HepG2 (cell line): ENCODE data around the gene PDK2. TPM values are rescaled to one million over a fixed set of nuclear protein-coding genes. Genes with fewer than 3 reads are reported as not detected.

ENCODE experiments used
- ATAC-seq: fragments of 200-7000 bp; cut with Tn5 transposase; 3 replicates; pipeline ENCODE4 v1.9.1; 2020; ENCODE audit warnings: mild to moderate bottlenecking, moderate library complexity
- BruUV-seq: library from RNA; stranded (reverse); fragments of 400-500 nt; replicated peaks from 2 replicates; lab custom pipeline; 2021; lab: Mats Ljungman, UMichigan
- CTCF ChIA-PET: fragments of 300-600 bp; formaldehyde crosslinking; extraction: SDS; loops from one replicate; lab custom pipeline; 2021; ENCODE audit warnings: low total read pairs, inconsistent platforms, low intra/inter-chr PET ratio; lab: Yijun Ruan, JAX
- POLR2A ChIA-PET: fragments of 350-600 bp; sonication (Branson Sonifier 250); formaldehyde crosslinking; loops from one replicate; lab custom pipeline; 2020; ENCODE audit warnings: antibody characterized with exemption, inconsistent platforms; lab: Yijun Ruan, JAX
- DNase-seq: peaks from one replicate; pipeline ENCODE4 v3.0.0-alpha.2; 2015; ENCODE audit warnings: low spot score
- FAIRE-seq: peaks from 3 replicates; lab custom pipeline; 2011; peaks lifted over from hg19 to GRCh38; lab: Jason Lieb, UNC
- H2AFZ ChIP-seq: one replicate; pipeline ENCODE4 v1.6.1; 2011; ENCODE audit warnings: low read length, inconsistent platforms
- H3K27ac ChIP-seq: fragments of 300-600 bp; 3 replicates; pipeline ENCODE4 v1.8.0; 2011; ENCODE audit warnings: mixed run types, mild to moderate bottlenecking, mixed read lengths, low read length, inconsistent platforms; ENCODE audit not compliant: insufficient read depth; ENCODE audit errors: extremely low read length
- H3K27me3 ChIP-seq, 2 experiments: fragments of 200-600 bp in 1 of 2; 2 replicates in 1 of 2; 3 replicates in 1 of 2; pipeline versions ENCODE4 v1.6.0 to v1.8.0; 2011; ENCODE audit warnings: low read length in 2 of 2, mild to moderate bottlenecking in 2 of 2, moderate library complexity in 2 of 2, inconsistent platforms in 1 of 2; ENCODE audit not compliant: insufficient read depth in 2 of 2, control insufficient read depth in 1 of 2
- H3K36me3 ChIP-seq, 2 experiments: fragments of 200-600 bp in 1 of 2; replicated peaks in 1 of 2; 2 replicates in 1 of 2; 3 replicates in 1 of 2; pipeline versions ENCODE4 v1.5.1 to v1.8.0; 2011; ENCODE audit warnings: low read length in 2 of 2, inconsistent platforms in 1 of 2; ENCODE audit not compliant: insufficient read depth in 2 of 2, control insufficient read depth in 1 of 2
- H3K4me1 ChIP-seq: 2 replicates; pipeline ENCODE4 v1.5.1; 2012; ENCODE audit warnings: low read length, inconsistent platforms; ENCODE audit not compliant: insufficient read depth
- H3K4me2 ChIP-seq: 2 replicates; pipeline ENCODE4 v1.6.0; 2011; ENCODE audit warnings: low read depth, low read length, inconsistent platforms
- H3K4me3 ChIP-seq, 3 experiments: fragments of 200-600 bp in 1 of 3; sonication (generic), shearing (Covaris generic) in 1 of 3; replicated peaks in 1 of 3; 2 replicates each; pipeline ENCODE4 v1.5.1; 2011 to 2016; ENCODE audit warnings: low read length in 3 of 3, inconsistent platforms in 2 of 3, low read depth in 2 of 3, mild to moderate bottlenecking in 2 of 3, control low read depth in 1 of 3, mixed read lengths in 1 of 3; ENCODE audit not compliant: insufficient read depth in 1 of 3
- H3K79me2 ChIP-seq: one replicate; pipeline ENCODE4 v1.6.1; 2011; ENCODE audit warnings: low read length, inconsistent platforms; ENCODE audit not compliant: insufficient read depth
- H3K9ac ChIP-seq: 2 replicates; pipeline ENCODE4 v1.6.0; 2011; ENCODE audit warnings: mild to moderate bottlenecking, low read depth, low read length, inconsistent platforms; ENCODE audit not compliant: insufficient read depth
- H3K9me3 ChIP-seq: 2 replicates; pipeline ENCODE4 v1.5.1; 2012; ENCODE audit warnings: mild to moderate bottlenecking, low read length
- H4K20me1 ChIP-seq: 2 replicates; pipeline ENCODE4 v1.6.0; 2011; ENCODE audit warnings: inconsistent platforms, mild to moderate bottlenecking, low read length, moderate library complexity; ENCODE audit not compliant: insufficient read depth
- ARHGAP35 ChIP-seq: sonication (generic); formaldehyde crosslinking; IDR thresholded peaks from 2 replicates; pipeline ENCODE4 v1.9.0; 2022; ENCODE audit warnings: mild to moderate bottlenecking, inconsistent platforms, moderate library complexity, missing genetic modification reagents, borderline replicate concordance
- CC2D1A ChIP-seq: sonication (generic); formaldehyde crosslinking; IDR thresholded peaks from 2 replicates; pipeline ENCODE4 v1.8.1; 2023; ENCODE audit warnings: mild to moderate bottlenecking, missing genetic modification reagents
- CHCHD3 ChIP-seq: sonication (generic); formaldehyde crosslinking; IDR thresholded peaks from 2 replicates; pipeline ENCODE4 v1.8.0; 2022; ENCODE audit warnings: mild to moderate bottlenecking, missing genetic modification reagents, moderate library complexity
- ELF1 ChIP-seq: sonication (generic); formaldehyde crosslinking; IDR thresholded peaks from 2 replicates; pipeline ENCODE4 v1.4.0; 2020; ENCODE audit warnings: missing genetic modification reagents
- FUBP1 ChIP-seq: sonication (generic); formaldehyde crosslinking; IDR thresholded peaks from 2 replicates; pipeline ENCODE4 v1.5.1; 2020; ENCODE audit warnings: missing genetic modification reagents, mild to moderate bottlenecking, borderline replicate concordance
- HOXD1 ChIP-seq: sonication (generic); formaldehyde crosslinking; IDR thresholded peaks from 2 replicates; pipeline ENCODE4 v1.5.0; 2020; ENCODE audit warnings: missing genetic modification reagents
- KDM5A ChIP-seq: fragments of 200-600 bp; sonication (generic); IDR thresholded peaks from 2 replicates; pipeline ENCODE4 v1.7.0; 2018; ENCODE audit warnings: antibody characterized with exemption, mild to moderate bottlenecking, low read length, borderline replicate concordance
- NFATC3 ChIP-seq: sonication (generic); formaldehyde crosslinking; IDR thresholded peaks from 2 replicates; pipeline ENCODE4 v1.5.1; 2020; ENCODE audit warnings: mild to moderate bottlenecking, missing genetic modification reagents
- PPARG ChIP-seq: conservative IDR thresholded peaks from 2 replicates; pipeline ENCODE4 v1.6.1; 2016; ENCODE audit warnings: missing biosample characterization, missing genetic modification reagents
- RFXANK ChIP-seq: IDR thresholded peaks from 2 replicates; pipeline ENCODE4 v1.6.1; 2016
- TAF15 ChIP-seq: fragments of 200-400 bp; formaldehyde crosslinking; IDR thresholded peaks from one replicate; pipeline ENCODE4 v1.6.1; 2018; ENCODE audit warnings: mild to moderate bottlenecking, low read depth, low read length; ENCODE audit not compliant: poor library complexity, severe bottlenecking
- TSC22D2 ChIP-seq: sonication (generic); formaldehyde crosslinking; IDR thresholded peaks from 2 replicates; pipeline ENCODE4 v1.5.1; 2020; ENCODE audit warnings: missing genetic modification reagents, mild to moderate bottlenecking, borderline replicate concordance
- ZNF10 ChIP-seq: sonication (generic); formaldehyde crosslinking; IDR thresholded peaks from 2 replicates; pipeline ENCODE4 v1.4.0; 2020; ENCODE audit warnings: mild to moderate bottlenecking, low read depth, missing genetic modification reagents, borderline replicate concordance
- ZNF264 ChIP-seq: sonication (generic); formaldehyde crosslinking; IDR thresholded peaks from 2 replicates; pipeline ENCODE4 v1.4.0; 2020; ENCODE audit warnings: missing genetic modification reagents
- ZNF501 ChIP-seq: sonication (generic); formaldehyde crosslinking; IDR thresholded peaks from 2 replicates; pipeline ENCODE4 v1.5.1; 2020; ENCODE audit warnings: mild to moderate bottlenecking, moderate library complexity, missing genetic modification reagents
- WGBS: methylation state at CpG from one replicate; pipeline ENCODE4 v1.1.6; 2017; ENCODE audit warnings: low lambda C conversion rate; 5-methylcytosine and 5-hydroxymethylcytosine counted together
- in situ Hi-C: cut with HindIII; loops from 2 replicates; pipeline ENCODE4 v1.10.0; 2017; ENCODE audit warnings: low pct_unique_long_range_greater_than_20kb; ENCODE audit not compliant: extremely low pct_ligation_motif_present
- intact Hi-C: fragments of 100-400 bp; cut with micrococcal nuclease; formaldehyde crosslinking; loops from one replicate; pipeline ENCODE4 v1.10.0; 2022; ENCODE audit not compliant: unreplicated experiment
- polyA plus RNA-seq, 8 experiments: library from polyadenylated mRNA; depleted of rRNA in 3 of 8; stranded (reverse) in 7 of 8; unstranded in 1 of 8; fragments of >200 nt; fragmentation: Illumina TruSeq in 4 of 8; extraction: Trizol in 4 of 8; gene quantifications; 2 replicates each; pipeline versions ENCODE4 v1.2.1 to v1.2.3, GENCODE V29; 2011 to 2016; ENCODE audit warnings: low read depth in 4 of 8, missing spikeins in 1 of 8, mixed read lengths in 1 of 8; ENCODE audit not compliant: insufficient read depth in 1 of 8
- total RNA-seq, 5 experiments: library from RNA; depleted of rRNA; stranded (reverse); fragments of >200 nt; fragmentation: Illumina TruSeq; extraction: Trizol; gene quantifications; 2 replicates each; pipeline ENCODE4 v1.2.3, GENCODE V29; 2016; ENCODE audit warnings: low read depth in 1 of 5
- TF ChIP-seq, protein P1 (sequence below): IDR thresholded peaks from 2 replicates; pipeline ENCODE4 v1.6.1; 2016
- TF ChIP-seq, protein P2 (sequence below): sonication (generic); formaldehyde crosslinking; IDR thresholded peaks from 2 replicates; pipeline ENCODE4 v1.4.0; 2020; ENCODE audit warnings: missing genetic modification reagents

The PDK2 gene
- total and polyA plus RNA-seq, 2 of the 13 experiments (the other 11 are each of a cell fraction or from before 2014, with no cell fraction given): 18.5 to 59.7 TPM

- no peak for TF ChIP-seq HOXD1 (CRISPR knock-in tag)
- TF ChIP-seq TSC22D2 (CRISPR knock-in tag): no peak
- no peak for TF ChIP-seq FUBP1
- TF ChIP-seq CC2D1A: no peak
- no peak for TF ChIP-seq ARHGAP35 (CRISPR knock-in tag)
These were observed 43.5 kb upstream of the PDK2 start (continued) for GRCh38 chr17:50051606-50052005.

DNA sequence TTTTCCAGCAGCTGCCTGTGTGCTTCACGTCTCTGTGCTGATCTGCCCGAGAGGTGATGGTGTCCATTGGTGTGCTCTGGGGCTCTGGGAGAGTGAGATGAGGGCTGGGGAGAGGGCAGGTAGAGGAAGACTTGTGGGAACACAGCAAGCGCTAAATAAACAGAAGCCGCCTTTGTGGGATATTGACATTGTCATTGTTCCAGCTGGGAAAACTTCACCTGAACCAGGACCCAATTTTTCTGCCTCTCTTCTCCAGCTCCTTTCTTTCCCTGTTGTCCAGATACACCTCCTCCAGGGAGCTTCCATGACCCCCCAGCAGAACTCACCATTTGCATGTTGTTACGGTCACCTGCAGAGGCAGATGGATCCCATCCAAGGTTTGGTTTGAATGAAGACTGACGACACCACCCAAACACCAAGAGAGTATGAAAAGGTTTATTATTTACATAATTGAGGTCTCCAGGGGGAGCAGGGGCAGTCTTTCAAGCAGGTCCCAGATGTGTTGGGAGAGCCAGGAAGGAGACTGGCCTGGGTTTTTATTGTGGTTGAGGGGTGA lies 42.8 kb upstream of the PDK2 start:
- no TSS peak for BruUV-seq
- intact Hi-C loops (no loop called here), in situ Hi-C loops (no loop called here)
- ChIA-PET POLR2A (no interaction called here), CTCF (no interaction called here)
- no peaks in the 10 kb centered on the region for H3K79me2 ChIP-seq
- H3K9me3 ChIP-seq: no peaks in the 10 kb centered on the region
- no peak overlapping the region for H3K4me3 ChIP-seq
- H3K27ac ChIP-seq: no peak overlapping the region
- no peaks in the 10 kb centered on the region for H4K20me1 ChIP-seq
- 25% methylated on average over 6 of the region's 6 CpGs for WGBS
- H3K4me2 ChIP-seq: no peak overlapping the region
- H3K36me3 ChIP-seq: no peaks in the 10 kb centered on the region
- H3K9ac ChIP-seq: no peak overlapping the region
- FAIRE-seq: no peak
- peaks cover 40% of the 10 kb centered on the region for H3K4me1 ChIP-seq
- no peak for DNase-seq
- ATAC-seq: no peak
- no peak overlapping the region for H2AFZ ChIP-seq
- peaks cover 11 to 58% of the 10 kb centered on the region in 2 experiments; a peak in 4 of 5 replicates for H3K27me3 ChIP-seq
- TF ChIP-seq PPARG (CRISPR knock-in tag): no peak
- TF ChIP-seq CHCHD3: no peak
- TF ChIP-seq, protein P1, sequence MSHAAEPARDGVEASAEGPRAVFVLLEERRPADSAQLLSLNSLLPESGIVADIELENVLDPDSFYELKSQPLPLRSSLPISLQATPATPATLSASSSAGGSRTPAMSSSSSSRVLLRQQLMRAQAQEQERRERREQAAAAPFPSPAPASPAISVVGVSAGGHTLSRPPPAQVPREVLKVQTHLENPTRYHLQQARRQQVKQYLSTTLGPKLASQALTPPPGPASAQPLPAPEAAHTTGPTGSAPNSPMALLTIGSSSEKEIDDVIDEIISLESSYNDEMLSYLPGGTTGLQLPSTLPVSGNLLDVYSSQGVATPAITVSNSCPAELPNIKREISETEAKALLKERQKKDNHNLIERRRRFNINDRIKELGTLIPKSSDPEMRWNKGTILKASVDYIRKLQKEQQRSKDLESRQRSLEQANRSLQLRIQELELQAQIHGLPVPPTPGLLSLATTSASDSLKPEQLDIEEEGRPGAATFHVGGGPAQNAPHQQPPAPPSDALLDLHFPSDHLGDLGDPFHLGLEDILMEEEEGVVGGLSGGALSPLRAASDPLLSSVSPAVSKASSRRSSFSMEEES (CRISPR knock-in tag): no peak
- TF ChIP-seq ZNF264: no peak
- TF ChIP-seq ELF1: no peak
- no peak for TF ChIP-seq NFATC3
- TF ChIP-seq RFXANK: no peak
- no peak for TF ChIP-seq TAF15
- no peak for TF ChIP-seq ZNF10 (CRISPR knock-in tag)
- TF ChIP-seq KDM5A: no peak
- TF ChIP-seq ZNF501 (CRISPR knock-in tag): no peak
- TF ChIP-seq, protein P2, sequence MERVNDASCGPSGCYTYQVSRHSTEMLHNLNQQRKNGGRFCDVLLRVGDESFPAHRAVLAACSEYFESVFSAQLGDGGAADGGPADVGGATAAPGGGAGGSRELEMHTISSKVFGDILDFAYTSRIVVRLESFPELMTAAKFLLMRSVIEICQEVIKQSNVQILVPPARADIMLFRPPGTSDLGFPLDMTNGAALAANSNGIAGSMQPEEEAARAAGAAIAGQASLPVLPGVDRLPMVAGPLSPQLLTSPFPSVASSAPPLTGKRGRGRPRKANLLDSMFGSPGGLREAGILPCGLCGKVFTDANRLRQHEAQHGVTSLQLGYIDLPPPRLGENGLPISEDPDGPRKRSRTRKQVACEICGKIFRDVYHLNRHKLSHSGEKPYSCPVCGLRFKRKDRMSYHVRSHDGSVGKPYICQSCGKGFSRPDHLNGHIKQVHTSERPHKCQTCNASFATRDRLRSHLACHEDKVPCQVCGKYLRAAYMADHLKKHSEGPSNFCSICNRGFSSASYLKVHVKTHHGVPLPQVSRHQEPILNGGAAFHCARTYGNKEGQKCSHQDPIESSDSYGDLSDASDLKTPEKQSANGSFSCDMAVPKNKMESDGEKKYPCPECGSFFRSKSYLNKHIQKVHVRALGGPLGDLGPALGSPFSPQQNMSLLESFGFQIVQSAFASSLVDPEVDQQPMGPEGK (CRISPR knock-in tag): no peak
- no peak for TF ChIP-seq FUBP1
